ENCODE results near the gene SAC3D1. TPM values are rescaled to one million over a fixed set of nuclear protein-coding genes. Genes with fewer than 3 reads are reported as not detected.

Gene SAC3D1
- total RNA-seq, 1 donor from 2014 or later: 19.6 TPM

GRCh38 chr11:65008873-65009272, 32.1 kb upstream of the SAC3D1 start:
- Histone ChIP-seq H3K27ac (no peak overlapping the region), H3K4me3 (no peak overlapping the region), H3K9me3 (no peaks in the 10 kb centered on the region), H3K27me3 (no peaks in the 10 kb centered on the region), H3K4me1 (peaks cover 3% of the 10 kb centered on the region in 2 donors), H3K36me3 (no peaks in the 10 kb centered on the region)
- no peak for DNase-seq (ENCODE audit: low spot score in 2 of 2)
- intact Hi-C loops (cut with DNase I): no loop called here
- TF ChIP-seq, protein P1, sequence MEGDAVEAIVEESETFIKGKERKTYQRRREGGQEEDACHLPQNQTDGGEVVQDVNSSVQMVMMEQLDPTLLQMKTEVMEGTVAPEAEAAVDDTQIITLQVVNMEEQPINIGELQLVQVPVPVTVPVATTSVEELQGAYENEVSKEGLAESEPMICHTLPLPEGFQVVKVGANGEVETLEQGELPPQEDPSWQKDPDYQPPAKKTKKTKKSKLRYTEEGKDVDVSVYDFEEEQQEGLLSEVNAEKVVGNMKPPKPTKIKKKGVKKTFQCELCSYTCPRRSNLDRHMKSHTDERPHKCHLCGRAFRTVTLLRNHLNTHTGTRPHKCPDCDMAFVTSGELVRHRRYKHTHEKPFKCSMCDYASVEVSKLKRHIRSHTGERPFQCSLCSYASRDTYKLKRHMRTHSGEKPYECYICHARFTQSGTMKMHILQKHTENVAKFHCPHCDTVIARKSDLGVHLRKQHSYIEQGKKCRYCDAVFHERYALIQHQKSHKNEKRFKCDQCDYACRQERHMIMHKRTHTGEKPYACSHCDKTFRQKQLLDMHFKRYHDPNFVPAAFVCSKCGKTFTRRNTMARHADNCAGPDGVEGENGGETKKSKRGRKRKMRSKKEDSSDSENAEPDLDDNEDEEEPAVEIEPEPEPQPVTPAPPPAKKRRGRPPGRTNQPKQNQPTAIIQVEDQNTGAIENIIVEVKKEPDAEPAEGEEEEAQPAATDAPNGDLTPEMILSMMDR (IDR thresholded peaks at IDR 0.05): no peak

- peak; percentile 70 to 96 for DNase-seq (ENCODE audit: low spot score in 2 of 2)
- Histone ChIP-seq H3K4me3 (peak overlapping the region; percentile 81 to 91), H3K36me3 (peaks cover 0 to 2% of the 10 kb centered on the region in 2 donors), H3K27me3 (no peaks in the 10 kb centered on the region), H3K27ac (peak overlapping the region; percentile 99), H3K4me1 (peaks cover 3 to 17% of the 10 kb centered on the region in 2 donors), H3K9me3 (no peaks in the 10 kb centered on the region)
- TF ChIP-seq, protein P1 (IDR thresholded peaks at IDR 0.05): peak; percentile 72 to 80 (median 80)
- intact Hi-C loops (cut with DNase I): loop anchor here (1.0 to 5.0 kb wide), 5 partner anchors 71 to 166 kb away; partner anchors contain the start of genes ATG2A, CDCA5, VPS51 and ZFPL1
Measured at GRCh38 chr11:65013130-65013887, 27.7 kb upstream of the SAC3D1 start.

- Histone ChIP-seq H3K27me3 (no peaks in the 10 kb centered on the region), H3K9me3 (no peaks in the 10 kb centered on the region), H3K4me1 (peaks cover 3 to 17% of the 10 kb centered on the region in 2 donors), H3K27ac (peak within 1 kb of the TSS; percentile 99), H3K36me3 (peaks cover 7 to 8% of the 10 kb centered on the region in 2 donors), H3K4me3 (peak within 1 kb of the TSS; percentile 81 to 91)
- intact Hi-C loops (cut with DNase I): loop anchor here (1.0 to 5.0 kb wide), 9 partner anchors 13 to 167 kb away; partner anchors contain the start of genes ATG2A, CDCA5, FAU and MRPL49
- DNase-seq (ENCODE audit: low spot score in 2 of 2): peak; percentile 59 to 95
- TF ChIP-seq, protein P1 (IDR thresholded peaks at IDR 0.05): peak; percentile 39 to 93 (median 74)
Measured at GRCh38 chr11:65013888-65014725, 26.9 kb upstream of the SAC3D1 start, which contains the start of gene ARL2. Gene ARL2 (plus strand): TSS chr11:65014160. CDS start chr11:65014208, 48 bp downstream.

DNA sequence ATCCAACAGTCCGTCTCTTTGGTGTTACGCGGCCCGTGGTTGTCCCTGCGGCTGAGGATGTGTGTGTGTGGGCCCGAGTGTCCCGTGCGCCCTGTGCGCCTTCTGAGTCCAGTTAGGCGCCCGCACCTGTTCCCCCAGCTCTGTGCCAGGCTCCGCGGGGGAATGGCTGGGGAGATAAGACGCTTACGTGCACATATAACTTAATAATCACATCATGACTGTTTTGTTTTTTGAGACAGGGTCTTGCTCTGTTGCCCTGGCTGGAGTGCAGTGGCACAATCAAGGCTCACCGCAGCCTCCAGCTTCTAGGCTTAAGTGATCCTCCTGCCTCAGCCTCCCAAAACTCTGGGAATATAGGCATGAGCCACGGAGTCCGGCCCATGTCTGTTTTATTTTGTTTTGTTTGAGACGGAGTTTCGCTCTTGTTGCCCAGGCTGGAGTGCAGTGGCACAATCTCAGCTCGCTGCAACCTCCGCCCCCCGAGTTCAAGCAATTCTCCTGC, 26.2 kb upstream of the SAC3D1 start:
- Histone ChIP-seq H3K36me3 (peaks cover 10 to 12% of the 10 kb centered on the region in 2 donors), H3K9me3 (no peaks in the 10 kb centered on the region), H3K27me3 (no peaks in the 10 kb centered on the region), H3K27ac (peak overlapping the region; percentile 99), H3K4me1 (peaks cover 3 to 17% of the 10 kb centered on the region in 2 donors), H3K4me3 (peak overlapping the region; percentile 81 to 91)
- DNase-seq (ENCODE audit: low spot score in 2 of 2): peak in 1 of 2 donors; percentile 69
- intact Hi-C loops (cut with DNase I): loop anchor here (1.0 to 5.0 kb wide), 6 partner anchors 13 to 167 kb away; partner anchors contain the start of genes FAU, MRPL49, PPP2R5B and SAC3D1
- TF ChIP-seq, protein P1 (IDR thresholded peaks at IDR 0.05): no peak

DNA sequence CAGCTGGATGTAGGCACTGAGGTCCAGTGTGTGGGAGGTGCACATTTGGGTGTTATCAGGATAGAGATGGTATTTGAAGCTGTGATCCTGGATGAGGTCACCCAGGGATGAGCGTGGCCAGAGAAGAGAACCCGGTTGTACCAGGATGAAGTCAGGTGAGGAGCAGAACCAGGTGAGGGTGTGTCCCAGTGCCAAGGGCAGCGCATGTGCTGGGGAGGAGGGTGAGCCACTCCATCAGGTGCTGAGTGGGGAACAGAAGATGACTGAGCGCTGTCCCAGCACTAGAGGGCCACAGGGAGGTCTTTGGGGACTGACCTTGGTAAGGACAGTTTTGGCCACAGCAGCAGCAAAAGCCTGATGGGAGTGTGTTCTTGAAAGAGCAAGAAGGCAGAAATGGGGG, 24.3 kb upstream of the SAC3D1 start:
- H3K27ac ChIP-seq: no peak overlapping the region
- DNase-seq (ENCODE audit: low spot score in 2 of 2): no peak
- peaks cover 3 to 17% of the 10 kb centered on the region in 2 donors for H3K4me1 ChIP-seq
- no peak overlapping the region for H3K4me3 ChIP-seq
- no peaks in the 10 kb centered on the region for H3K27me3 ChIP-seq
- no peaks in the 10 kb centered on the region for H3K9me3 ChIP-seq
- H3K36me3 ChIP-seq: peaks cover 12 to 30% of the 10 kb centered on the region in 2 donors
- intact Hi-C loops (cut with DNase I): no loop called here
- TF ChIP-seq, protein P1 (IDR thresholded peaks at IDR 0.05): no peak
